Measurements from ENCODE around the gene RINT1.
A peak's percentile ranks its signal among the peaks of the same experiment; 100 is the strongest.
"Not testable (repeated sequence)": the region's sequence is repeated elsewhere in the genome, so short reads cannot be mapped to it uniquely, and the experiment has no call there.

Gene RINT1

GRCh38 chr7:105531792-105532671 lies at the start of gene RINT1:
Gene RINT1 (plus strand): TSS chr7:105532201. CDS start chr7:105532316, 115 bp downstream.
- peak; percentile 56 for DNase-seq (ENCODE audit: low read depth)

- DNase-seq (ENCODE audit: low read depth) = no peak
Measured at GRCh38 chr7:105487579-105488571, 44.1 kb upstream of the RINT1 start.

DNA sequence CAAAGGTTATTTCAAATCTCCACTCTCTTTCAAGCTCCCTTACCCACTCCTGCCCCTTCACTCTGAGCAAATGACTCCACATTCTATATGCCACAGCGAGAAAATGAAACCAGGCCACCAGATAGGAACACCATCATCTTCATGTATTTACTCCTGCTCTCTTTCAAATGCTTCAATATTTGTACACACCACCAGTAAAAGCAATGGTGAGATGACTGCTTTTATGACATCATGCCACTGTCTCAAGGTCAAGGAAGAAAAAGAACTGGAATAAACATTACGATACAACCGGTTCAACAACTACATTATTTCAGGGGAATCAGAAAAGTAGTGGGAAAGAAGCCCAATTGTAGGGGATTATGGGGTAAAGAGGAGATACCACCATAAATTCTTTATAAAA lies 42.6 kb upstream of the RINT1 start:
- DNase-seq (ENCODE audit: low read depth) = no peak

GRCh38 chr7:105493196-105493922 lies 38.6 kb upstream of the RINT1 start:
- no peak for DNase-seq (ENCODE audit: low read depth)

DNA sequence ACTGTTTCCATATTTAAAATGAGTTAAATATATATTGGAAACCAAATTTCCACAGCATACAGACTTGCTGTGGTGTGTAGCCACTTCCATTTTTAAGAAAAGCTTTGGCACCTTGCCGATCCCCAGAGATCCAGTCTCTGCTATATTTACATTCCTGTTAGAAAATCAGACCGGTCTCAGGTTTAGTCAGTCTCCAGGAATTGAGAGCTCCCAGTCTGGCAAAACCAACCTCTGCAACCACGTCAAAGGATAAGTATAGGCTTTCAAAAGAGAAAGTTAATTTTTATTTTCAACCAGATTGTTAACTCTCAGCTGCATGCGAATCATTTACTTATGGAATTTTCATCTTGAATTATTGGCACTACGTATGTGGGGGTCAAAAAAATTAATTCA lies 38.1 kb upstream of the RINT1 start:
- DNase-seq (ENCODE audit: low read depth) = peak; percentile 43

DNA sequence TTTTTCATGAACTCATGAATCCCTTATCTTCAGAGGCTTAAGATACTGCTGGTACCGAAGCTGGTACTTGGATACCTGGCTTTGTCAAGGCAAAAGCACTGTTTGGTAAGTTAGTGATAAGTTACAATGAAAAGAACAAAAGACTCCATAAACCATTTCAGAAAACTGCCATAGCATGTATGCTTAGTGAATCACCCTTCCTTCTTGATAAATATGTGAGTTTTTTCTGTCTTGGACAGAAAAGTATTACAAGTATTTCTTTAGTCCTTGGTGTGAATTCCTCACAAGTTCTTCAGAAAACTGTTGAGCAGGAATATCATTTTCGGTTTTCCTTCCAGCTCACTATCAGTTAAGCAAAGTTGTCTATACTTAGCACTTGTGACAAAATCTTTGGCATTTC lies 35.5 kb upstream of the RINT1 start:
- DNase-seq (ENCODE audit: low read depth) = no peak

DNA sequence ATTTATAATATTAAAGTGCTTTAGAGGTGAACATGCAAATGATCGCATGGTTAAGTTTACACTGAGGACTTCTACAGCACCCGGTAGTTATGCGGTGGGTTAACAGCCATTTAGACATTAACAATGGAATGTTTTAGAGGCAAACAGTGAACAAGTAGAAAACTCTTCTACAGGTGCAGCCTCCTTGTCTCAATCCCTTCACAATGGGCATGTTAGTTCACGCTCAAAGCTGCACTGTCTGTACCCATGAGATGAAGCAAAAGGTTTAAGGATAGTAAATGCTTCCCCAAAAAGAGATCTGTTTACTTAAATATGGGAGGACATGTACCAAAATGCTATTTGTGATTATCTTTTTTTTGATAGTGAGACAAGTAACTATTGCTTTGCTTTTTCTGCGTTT lies 35.0 kb upstream of the RINT1 start:
- DNase-seq (ENCODE audit: low read depth) = no peak

DNA sequence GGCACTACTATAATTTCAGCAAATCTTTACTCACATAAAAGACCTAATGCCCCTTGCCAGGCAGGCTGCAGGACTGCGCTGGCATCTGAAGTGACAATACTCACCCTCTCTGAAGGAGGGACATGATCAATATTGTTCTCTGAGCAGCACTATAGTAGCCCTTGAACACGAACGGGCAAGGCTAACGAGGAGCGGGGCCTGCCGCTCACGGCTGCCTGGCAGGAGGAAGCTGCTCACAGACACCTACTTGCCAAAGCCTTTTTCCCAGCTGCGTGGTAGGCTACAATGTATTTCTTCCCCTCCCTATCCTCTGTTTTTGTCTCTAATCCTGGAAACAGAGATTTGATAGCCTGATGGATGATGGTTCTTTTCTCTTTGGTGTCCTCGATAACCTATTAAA lies 29.8 kb upstream of the RINT1 start:
- DNase-seq (ENCODE audit: low read depth) = no peak

GRCh38 chr7:105512415-105512814 lies 19.6 kb upstream of the RINT1 start:
- no peak for DNase-seq (ENCODE audit: low read depth)

GRCh38 chr7:105512926-105513526 lies 19.0 kb upstream of the RINT1 start:
- no peak for DNase-seq (ENCODE audit: low read depth)

DNA sequence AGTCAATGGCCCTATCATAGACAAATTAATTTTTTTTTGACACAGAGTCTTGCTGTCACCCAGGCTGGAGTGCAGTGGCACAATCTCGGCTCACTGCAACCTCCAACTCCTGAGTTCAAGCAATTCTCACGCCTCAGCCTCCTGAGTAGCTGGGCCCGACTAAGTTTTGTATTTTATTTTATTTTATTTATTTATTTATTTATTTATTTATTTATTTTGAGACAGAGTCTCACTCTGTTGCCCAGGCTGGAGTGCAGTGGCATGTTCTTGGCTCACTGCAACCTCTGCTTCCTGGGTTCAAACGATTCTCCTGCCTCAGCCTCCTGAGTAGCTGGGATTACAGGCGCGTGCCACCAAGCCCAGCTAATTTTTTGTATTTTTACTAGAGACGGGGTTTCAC lies 16.4 kb upstream of the RINT1 start:
- not testable (repeated sequence) for DNase-seq (ENCODE audit: low read depth)

DNA sequence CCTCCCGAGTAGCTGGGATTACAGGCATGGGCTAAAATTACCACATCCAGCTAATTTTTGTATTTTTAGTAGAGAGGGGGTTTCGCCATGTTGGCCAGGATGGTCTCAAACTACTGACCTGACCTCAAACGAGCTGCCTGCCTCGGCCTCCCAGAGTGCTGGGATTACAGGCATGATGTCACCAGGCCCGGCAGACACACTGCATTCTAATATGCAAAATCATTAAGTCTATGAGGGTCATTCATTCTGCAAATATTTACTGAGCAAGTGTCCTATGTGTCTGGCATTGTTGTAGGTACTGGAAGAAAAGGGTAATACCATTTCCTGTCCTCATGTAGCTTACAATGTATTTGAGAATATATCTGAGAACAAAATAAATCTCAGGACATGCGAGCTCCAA lies 12.6 kb upstream of the RINT1 start:
- DNase-seq (ENCODE audit: low read depth) = no peak

GRCh38 chr7:105520620-105521019 lies 11.4 kb upstream of the RINT1 start:
- not testable (repeated sequence) for DNase-seq (ENCODE audit: low read depth)

DNA sequence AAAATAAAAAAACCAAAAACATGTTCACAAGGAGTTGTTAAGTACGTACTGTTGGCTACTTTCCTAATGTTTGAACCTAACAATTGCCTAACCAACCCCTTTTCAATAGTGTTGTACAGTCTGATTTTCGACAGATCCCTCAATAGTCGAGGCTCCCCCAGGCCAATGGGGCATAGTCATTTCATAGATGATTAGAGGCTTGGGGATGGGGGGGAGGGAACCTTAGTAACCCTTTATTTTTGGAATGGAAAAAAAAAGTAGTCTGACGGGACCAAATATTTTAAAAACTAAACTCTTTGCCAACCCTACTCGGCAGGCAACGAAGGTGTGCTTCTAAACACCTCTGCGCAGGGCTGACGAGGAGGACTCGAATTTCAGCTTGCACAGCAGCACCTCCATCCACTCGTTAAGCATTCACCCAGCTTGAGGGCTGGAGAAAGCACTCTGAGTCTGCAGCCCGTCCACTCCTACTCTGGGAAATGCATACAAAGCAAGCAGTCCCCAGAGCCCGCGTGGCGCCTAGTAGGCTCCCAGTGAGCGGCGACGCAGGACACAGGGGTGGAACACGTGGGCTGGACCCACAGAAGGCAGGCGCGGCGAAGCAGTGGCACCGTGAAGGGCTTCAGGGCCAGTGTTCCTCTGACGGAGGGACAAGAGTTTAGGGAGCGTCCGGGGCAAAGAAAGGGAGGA lies 10.8 kb upstream of the RINT1 start:
- no peak for DNase-seq (ENCODE audit: low read depth)

GRCh38 chr7:105521717-105522463 lies 10.1 kb upstream of the RINT1 start, which contains the start of gene PUS7:
Gene PUS7 (minus strand): TSS chr7:105522271. CDS start chr7:105508512, 13,759 bp downstream.
- no peak for DNase-seq (ENCODE audit: low read depth)

DNA sequence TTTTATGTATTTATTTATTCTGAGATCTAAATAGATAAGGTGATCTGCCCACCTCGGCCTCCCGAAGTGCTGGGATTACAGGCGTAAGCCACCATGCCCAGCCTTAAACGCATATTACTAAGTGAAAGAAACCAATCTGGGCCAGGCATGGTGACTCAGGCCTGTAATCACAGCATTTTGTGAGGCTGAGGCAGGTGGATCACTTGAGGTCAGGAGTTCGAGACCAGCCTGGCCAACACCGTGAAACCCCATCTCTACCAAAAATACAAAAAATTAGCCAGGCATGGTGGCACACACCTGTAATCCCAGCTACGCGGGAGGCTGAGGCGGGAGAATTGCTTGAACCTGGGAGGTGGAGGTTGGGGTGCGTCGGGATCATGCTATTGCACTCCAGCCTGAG lies 7.6 kb upstream of the RINT1 start:
- DNase-seq (ENCODE audit: low read depth) = not testable (repeated sequence)

- no peak for DNase-seq (ENCODE audit: low read depth)
Measured at GRCh38 chr7:105524840-105525239, 7.2 kb upstream of the RINT1 start.

- not testable (repeated sequence) for DNase-seq (ENCODE audit: low read depth)
Measured at GRCh38 chr7:105527737-105528136, 4.3 kb upstream of the RINT1 start.

GRCh38 chr7:105530126-105530525 lies 1.9 kb upstream of the RINT1 start:
- DNase-seq (ENCODE audit: low read depth) = no peak

DNA sequence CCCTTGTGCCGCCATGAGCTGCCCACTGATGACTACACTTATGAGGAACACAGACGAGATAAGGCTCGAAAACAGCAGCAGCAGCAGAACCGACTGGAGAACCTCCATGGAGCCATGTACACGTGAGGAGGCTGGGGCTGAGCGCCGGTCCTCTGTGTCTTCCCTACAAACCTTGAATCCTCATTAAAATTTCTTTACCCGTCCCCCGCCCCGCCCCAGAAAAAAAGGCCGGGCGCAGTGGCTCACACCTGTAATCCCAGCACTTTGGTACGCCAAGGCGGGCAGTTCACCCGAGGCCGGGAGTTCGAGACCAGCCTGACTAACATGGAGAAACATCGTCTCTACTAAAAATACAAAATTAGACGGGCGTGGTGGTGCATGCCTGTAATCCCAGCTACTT lies 1.5 kb upstream of the RINT1 start:
- no peak for DNase-seq (ENCODE audit: low read depth)
